Fibroblast of skin of back (primary cell): ENCODE measurements around the gene TMEM240.
A peak's percentile ranks its signal among the peaks of the same experiment; 100 is the strongest.
"Not testable (repeated sequence)": the region's sequence is repeated elsewhere in the genome, so short reads cannot be mapped to it uniquely, and the experiment has no call there.

Experiments
- DNase-seq: peaks from one replicate; pipeline ENCODE4 v3.0.0-alpha.2; 2013

TMEM240 gene

DNA sequence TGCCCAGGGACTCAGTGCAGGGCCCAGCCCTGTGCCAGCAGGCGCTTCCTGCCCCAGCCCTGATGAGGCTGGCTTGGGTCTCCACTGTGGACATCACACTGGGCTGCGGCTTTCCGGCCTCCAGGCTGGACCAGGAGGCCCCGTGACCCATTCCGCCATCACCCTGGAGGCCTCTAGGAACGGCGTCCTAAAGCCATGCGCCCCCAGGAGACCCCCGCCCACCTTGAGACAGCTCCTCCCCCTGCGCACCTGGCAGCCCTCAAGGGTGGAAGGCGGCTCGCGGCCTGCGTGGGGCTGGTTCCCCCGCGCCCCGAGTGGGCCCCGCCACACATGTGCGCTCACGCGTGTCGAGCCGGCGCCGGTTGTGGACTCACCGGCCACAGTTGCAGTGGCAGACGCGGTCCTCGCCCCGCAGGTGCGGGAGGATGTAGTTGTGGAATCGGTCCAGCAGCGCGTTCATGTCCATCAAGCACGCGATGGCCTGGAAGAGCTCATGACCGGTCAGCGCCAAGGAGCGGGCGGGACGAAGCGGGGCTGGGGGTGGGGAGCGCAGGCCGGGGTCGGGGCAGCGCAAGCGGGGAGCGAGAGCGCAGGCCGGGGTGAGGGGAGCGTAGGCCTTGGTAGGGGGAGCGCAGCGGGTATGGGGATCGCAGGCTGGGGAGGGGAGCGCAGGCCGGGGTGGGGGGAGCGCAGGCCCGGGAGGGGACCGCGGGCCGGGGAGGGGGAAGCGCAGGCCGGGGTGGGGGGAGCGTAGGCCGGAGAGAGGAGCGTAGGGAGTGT lies 924 bp downstream of the TMEM240 start:
- DNase-seq, result peak; percentile 17

GRCh38 chr1:1538989-1539309 lies 1.5 kb downstream of the TMEM240 start:
- no peak for DNase-seq

- DNase-seq, result no peak
Observed at GRCh38 chr1:1538334-1538733, 2.1 kb downstream of the TMEM240 start.

DNA sequence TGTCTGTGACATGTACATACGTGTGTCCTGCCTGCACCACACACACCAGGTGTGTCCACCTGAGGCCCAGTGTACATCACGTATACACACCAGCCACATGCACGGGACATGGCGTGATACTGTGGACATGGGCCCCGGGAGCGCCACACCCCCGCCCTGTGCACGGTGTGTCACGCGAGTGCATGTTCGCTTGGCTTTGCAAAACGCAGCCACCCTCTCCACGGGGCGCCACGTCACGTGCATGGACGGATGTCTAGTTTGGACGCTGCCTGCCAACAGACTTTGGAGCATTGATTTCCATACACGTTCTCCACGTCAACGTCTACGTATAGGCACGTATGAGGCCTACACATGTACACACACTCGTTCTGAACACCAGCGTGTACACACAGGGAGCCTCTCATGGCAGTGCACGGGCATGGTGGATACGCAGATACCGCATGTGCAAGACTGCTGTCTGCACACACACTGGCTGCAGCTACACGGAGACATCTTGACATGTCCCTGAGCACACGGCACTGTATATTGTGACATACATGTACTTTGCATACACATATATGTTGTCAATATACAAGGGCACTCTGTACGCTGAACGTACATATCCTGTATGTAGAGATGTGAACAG lies 2.7 kb downstream of the TMEM240 start:
- DNase-seq, result no peak

- DNase-seq, result no peak
Observed at GRCh38 chr1:1536938-1537546, 3.4 kb downstream of the TMEM240 start.

GRCh38 chr1:1536019-1536937 lies 4.1 kb downstream of the TMEM240 start:
- no peak for DNase-seq

- DNase-seq, result no peak
Observed at GRCh38 chr1:1535201-1536018, 5.0 kb downstream of the TMEM240 start.

DNA sequence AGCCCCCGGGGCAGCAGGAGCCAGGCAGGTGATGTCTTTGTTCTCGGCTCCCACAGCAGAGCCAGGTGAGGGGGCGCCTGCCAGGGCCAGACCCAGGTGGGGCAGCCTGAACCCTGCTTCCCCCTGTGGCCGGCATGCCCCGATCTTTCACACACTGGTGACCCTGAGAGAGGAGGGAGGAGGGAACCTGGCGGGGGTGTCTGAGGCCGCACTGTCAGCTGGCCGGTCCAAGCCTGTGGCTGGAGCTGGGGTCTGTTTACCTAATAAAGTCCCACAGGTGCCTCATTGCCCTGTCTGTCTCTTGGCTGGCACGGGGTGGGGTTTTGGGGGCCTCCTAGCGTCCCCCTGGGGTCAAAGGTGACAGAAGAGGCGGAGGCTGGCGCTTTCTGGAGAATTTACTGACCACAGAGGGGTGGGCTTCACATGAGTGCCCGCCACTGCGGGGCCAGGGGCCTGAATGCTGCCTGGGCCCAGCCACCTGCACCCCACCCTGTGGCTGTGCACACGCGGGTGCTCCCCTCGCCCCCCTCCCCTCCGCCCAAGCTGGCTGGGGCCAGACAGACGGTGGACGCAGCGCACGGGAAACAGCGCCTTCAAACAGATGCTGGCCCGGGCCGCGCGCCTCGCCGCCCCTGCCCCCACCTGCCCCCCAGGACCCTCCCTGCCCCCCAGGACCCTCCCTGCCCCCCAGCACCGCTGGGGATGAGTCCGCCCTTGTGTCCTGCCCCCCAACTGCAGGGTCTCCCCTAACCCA lies 5.8 kb downstream of the TMEM240 start:
- no peak for DNase-seq

DNA sequence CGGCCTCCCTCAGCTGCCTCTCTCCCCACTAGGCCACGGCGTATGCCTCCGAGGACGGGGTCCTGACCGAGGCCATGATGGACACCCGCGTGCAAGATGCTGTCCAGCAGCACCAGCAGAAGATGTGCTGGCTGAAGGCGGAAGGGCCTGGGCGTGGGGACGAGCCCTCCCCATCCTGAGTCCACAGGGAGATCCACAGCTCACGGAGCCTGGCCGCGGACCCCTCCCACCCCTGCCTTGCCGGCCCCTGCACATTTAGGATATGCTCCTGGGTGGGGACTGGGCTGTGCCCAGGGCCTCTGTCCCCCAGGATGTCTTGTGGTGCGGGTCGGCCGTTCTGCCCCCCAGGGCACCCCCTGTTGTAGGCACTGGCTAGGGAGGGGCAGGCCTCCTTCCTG lies 6.5 kb downstream of the TMEM240 start:
- not testable (repeated sequence) for DNase-seq

DNA sequence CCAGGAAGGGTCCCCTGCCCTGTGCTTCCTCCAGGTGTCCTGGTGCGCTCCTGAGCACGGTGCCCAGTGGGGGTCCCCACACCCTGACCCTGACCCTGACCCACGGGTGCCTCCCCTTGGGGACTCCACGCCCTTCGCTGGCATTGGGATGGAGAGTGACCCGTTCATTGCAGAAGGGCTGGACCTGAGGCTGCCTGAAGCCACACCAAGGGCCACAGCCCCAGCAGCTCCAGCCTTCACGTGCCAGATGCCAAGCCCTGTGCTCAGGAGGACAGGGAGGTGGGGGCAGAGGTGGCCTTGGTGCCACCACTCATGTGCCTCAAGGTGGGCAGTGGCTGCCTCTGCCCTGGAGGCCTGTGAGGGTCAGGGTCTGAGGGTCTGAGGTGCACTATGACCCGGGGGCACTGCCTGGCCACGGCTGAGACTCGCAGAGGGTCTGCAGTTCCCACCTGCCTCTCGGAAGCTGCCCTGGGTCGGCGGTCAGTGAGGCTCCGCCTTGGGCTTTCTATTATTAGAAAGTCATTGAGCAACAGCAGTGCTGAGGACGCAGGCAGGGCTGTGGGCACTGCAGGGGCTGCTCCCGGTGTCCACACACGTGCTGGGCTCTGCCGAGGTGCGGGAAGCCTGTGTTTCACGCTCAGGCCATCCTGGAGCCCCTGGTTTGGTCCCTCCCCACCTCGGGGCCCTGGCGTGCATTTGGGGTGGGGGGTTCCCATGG lies 7.1 kb downstream of the TMEM240 start:
- DNase-seq, result not testable (repeated sequence)

- no peak for DNase-seq
Observed at GRCh38 chr1:1531947-1532346, 8.5 kb downstream of the TMEM240 start.

GRCh38 chr1:1529936-1530335 lies 10.5 kb downstream of the TMEM240 start:
- no peak for DNase-seq

GRCh38 chr1:1529321-1529720 lies 11.1 kb downstream of the TMEM240 start:
- DNase-seq, result no peak

- DNase-seq, result no peak
Observed at GRCh38 chr1:1528301-1529267, 11.8 kb downstream of the TMEM240 start.

DNA sequence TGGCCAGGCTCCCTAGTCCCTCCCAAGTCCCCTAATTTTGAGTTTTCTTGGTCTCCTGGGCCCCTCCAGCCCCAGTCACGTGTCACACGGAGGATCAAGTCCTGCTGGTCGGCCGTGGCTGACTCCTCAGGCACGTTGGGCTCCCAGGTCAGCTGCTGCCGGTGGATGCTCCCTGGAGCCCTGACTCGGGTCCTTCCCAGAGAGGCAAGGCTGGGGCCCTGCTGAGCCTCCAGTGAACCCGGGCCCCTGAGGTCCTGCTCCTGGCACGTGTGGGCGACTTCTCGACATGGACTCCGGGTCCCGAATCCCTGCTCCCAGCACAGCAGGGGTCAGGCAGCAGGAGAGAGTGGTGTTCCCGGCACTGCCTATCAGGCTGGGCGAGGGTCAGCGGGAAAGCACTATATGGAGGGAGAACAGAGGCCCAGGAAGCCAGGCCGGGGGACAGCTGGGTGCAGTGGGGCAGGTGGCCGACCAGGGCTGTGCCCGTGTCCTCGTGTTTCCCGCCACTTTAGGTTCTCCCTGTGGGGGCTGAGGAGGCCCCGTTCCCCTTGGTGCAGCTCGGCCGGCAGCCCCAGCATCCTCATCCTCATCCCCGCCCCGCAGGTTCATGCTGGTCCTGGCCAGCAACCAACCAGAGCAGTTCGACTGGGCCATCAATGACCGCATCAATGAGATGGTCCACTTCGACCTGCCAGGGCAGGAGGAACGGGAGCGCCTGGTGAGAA lies 13.2 kb downstream of the TMEM240 start:
- no peak for DNase-seq

- not testable (repeated sequence) for DNase-seq
Observed at GRCh38 chr1:1526476-1526875, 13.9 kb downstream of the TMEM240 start.

- DNase-seq, result not testable (repeated sequence)
Observed at GRCh38 chr1:1524750-1525383, 15.6 kb downstream of the TMEM240 start.

GRCh38 chr1:1523651-1524050 lies 16.8 kb downstream of the TMEM240 start:
- DNase-seq, result not testable (repeated sequence)
